ENCODE results near the gene SFT2D1.
A peak's percentile ranks its signal among the peaks of the same experiment; 100 is the strongest.
"Not testable (repeated sequence)": the region's sequence is repeated elsewhere in the genome, so short reads cannot be mapped to it uniquely, and the experiment has no call there.

SFT2D1 gene

GRCh38 chr6:166342349-166343149, at the start of gene SFT2D1:
Gene SFT2D1 (minus strand): TSS chr6:166342545. CDS start chr6:166342481, 64 bp downstream.
- peak within 1 kb of the TSS; percentile 78 for H3K4me3 ChIP-seq (ENCODE audit: low read depth, low read length)
- TF ChIP-seq, protein P1, sequence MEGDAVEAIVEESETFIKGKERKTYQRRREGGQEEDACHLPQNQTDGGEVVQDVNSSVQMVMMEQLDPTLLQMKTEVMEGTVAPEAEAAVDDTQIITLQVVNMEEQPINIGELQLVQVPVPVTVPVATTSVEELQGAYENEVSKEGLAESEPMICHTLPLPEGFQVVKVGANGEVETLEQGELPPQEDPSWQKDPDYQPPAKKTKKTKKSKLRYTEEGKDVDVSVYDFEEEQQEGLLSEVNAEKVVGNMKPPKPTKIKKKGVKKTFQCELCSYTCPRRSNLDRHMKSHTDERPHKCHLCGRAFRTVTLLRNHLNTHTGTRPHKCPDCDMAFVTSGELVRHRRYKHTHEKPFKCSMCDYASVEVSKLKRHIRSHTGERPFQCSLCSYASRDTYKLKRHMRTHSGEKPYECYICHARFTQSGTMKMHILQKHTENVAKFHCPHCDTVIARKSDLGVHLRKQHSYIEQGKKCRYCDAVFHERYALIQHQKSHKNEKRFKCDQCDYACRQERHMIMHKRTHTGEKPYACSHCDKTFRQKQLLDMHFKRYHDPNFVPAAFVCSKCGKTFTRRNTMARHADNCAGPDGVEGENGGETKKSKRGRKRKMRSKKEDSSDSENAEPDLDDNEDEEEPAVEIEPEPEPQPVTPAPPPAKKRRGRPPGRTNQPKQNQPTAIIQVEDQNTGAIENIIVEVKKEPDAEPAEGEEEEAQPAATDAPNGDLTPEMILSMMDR (IDR thresholded peaks at IDR 0.05; ENCODE audit: borderline replicate concordance, insufficient read depth, low read depth, low read length), result no peak

DNA sequence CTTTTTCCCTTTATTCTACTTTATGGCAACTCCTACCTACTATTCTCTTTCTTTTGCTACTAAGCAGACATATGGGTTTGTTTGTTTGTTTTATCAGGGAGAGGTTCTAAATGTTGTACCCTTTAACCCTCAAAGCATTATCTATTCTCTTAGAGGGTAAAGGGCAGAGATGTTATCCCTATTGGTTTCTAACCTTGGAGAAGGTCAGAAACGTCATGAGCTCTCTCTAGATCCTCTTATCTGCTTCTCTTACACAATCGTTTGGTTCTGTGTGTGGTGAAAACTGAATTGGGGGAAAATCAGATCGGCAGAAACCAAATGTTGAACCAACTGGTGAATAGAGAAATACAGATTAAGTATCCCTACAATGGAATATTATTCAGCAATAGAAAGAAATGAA, 46.8 kb upstream of the SFT2D1 start:
- TF ChIP-seq, protein P1 (IDR thresholded peaks at IDR 0.05; ENCODE audit: borderline replicate concordance, insufficient read depth, low read depth, low read length), result no peak
- no peak overlapping the region for H3K4me3 ChIP-seq (ENCODE audit: low read depth, low read length)

GRCh38 chr6:166388290-166389004, 46.1 kb upstream of the SFT2D1 start:
- no peak overlapping the region for H3K4me3 ChIP-seq (ENCODE audit: low read depth, low read length)
- TF ChIP-seq, protein P1 (IDR thresholded peaks at IDR 0.05; ENCODE audit: borderline replicate concordance, insufficient read depth, low read depth, low read length), result no peak

- H3K4me3 ChIP-seq (ENCODE audit: low read depth, low read length), result no peak overlapping the region
- TF ChIP-seq, protein P1 (IDR thresholded peaks at IDR 0.05; ENCODE audit: borderline replicate concordance, insufficient read depth, low read depth, low read length), result no peak
Measured at GRCh38 chr6:166387642-166388289, 45.4 kb upstream of the SFT2D1 start.

DNA sequence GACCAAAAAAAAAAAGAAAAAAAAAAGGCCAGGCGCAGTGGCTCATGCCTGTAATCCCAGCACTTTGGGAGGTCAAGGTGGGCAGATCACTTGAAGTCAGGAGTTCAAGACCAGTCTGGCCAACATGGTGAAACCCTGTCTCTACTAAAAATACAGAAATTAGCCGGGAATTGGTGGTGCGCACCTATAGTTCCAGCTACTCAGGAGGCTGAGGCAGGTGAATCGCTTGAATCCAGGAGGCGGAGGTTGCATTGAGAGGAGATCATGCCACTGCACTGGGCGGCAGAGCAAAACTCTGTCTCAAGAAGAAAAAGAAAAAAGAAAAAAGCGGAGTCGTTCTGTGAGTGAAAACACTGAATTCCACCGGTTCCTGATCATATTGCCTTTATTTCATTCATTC, 44.8 kb upstream of the SFT2D1 start:
- H3K4me3 ChIP-seq (ENCODE audit: low read depth, low read length), result not testable (repeated sequence)

DNA sequence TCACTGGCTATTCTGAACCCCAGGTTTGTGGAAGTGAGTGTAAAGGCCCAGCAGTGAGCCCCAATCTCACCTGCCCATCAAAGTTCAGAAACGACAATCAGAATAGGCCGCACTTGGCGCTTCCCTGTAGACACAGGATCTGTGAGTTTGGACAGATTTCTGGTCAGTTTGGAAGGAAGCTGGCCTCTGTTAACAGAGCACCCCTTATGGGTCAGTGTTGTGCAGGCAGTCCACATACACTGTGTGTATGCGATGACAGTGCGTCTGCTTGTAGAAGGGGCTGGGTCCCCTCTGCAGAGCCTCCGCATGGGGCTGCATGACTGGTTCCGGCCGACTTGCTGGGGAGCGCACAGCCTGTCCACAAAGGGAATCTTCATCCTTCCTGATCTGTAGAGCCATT, 43.8 kb upstream of the SFT2D1 start:
- TF ChIP-seq, protein P1 (IDR thresholded peaks at IDR 0.05; ENCODE audit: borderline replicate concordance, insufficient read depth, low read depth, low read length), result no peak
- no peak overlapping the region for H3K4me3 ChIP-seq (ENCODE audit: low read depth, low read length)

GRCh38 chr6:166383802-166384363, 41.5 kb upstream of the SFT2D1 start:
- TF ChIP-seq, protein P1 (IDR thresholded peaks at IDR 0.05; ENCODE audit: borderline replicate concordance, insufficient read depth, low read depth, low read length), result peak; percentile 20; the same call in 1 of the 2 replicates
- H3K4me3 ChIP-seq (ENCODE audit: low read depth, low read length), result peak overlapping the region; percentile 69

All from GM12875 (cell line).